ENCODE measurements around the gene EDA. TPM values are rescaled to one million over a fixed set of nuclear protein-coding genes. Genes with fewer than 3 reads are reported as not detected.

Gene EDA
- total RNA-seq, 2 donors from 2014 or later = 59.0 to 70.6 TPM

GRCh38 chrX:69900491-69900890 lies 284.6 kb downstream of the EDA start:
- peaks cover 10% of the 10 kb centered on the region for H3K4me1 Mint-ChIP-seq
- no peak overlapping the region for H3K27ac ChIP-seq (ENCODE audit: low read depth, low read length)
- H3K4me3 Mint-ChIP-seq = no peak overlapping the region
- no peaks in the 10 kb centered on the region for H3K36me3 ChIP-seq (ENCODE audit: control insufficient read depth, insufficient read depth, low read length)
- no peak for DNase-seq
- no peaks in the 10 kb centered on the region for H3K4me1 ChIP-seq (ENCODE audit: control insufficient read depth, insufficient read depth, low read length)
- no peaks in the 10 kb centered on the region for H3K36me3 Mint-ChIP-seq (ENCODE audit: low read depth)
- H3K9me3 ChIP-seq (ENCODE audit: control insufficient read depth, low read length) = no peaks in the 10 kb centered on the region
- H3K9ac ChIP-seq (ENCODE audit: extremely low read depth, low read length, poor library complexity, severe bottlenecking) = no peak overlapping the region
- peaks cover 16% of the 10 kb centered on the region for H3K9me3 Mint-ChIP-seq
- no peak overlapping the region for H3K27ac Mint-ChIP-seq
- H3K27me3 ChIP-seq (ENCODE audit: control insufficient read depth, insufficient read depth, low read length, poor library complexity, severe bottlenecking) = no peaks in the 10 kb centered on the region
- TF ChIP-seq CTCF (conservative IDR thresholded peaks at IDR 0.05) = no peak
- WGBS, 2 experiments (ENCODE audit: insufficient coverage in 1 of 2, insufficient read length in 1 of 2) = 100% methylated on average over 1 of the region's 1 CpG; no CpG with 5 or more reads in 1 of the 2 experiments
- H3K27me3 Mint-ChIP-seq (ENCODE audit: insufficient read depth) = no peaks in the 10 kb centered on the region
- H3K4me3 ChIP-seq (ENCODE audit: low read length) = no peak overlapping the region

GRCh38 chrX:69906447-69906846 lies 290.5 kb downstream of the EDA start:
- peaks cover 2% of the 10 kb centered on the region for H3K4me1 Mint-ChIP-seq
- H3K4me3 Mint-ChIP-seq = no peak overlapping the region
- Histone ChIP-seq H3K9ac (ENCODE audit: extremely low read depth, low read length, poor library complexity, severe bottlenecking) (no peak overlapping the region), H3K4me1 (ENCODE audit: control insufficient read depth, insufficient read depth, low read length) (no peaks in the 10 kb centered on the region), H3K27ac (ENCODE audit: low read depth, low read length) (no peak overlapping the region), H3K36me3 (ENCODE audit: control insufficient read depth, insufficient read depth, low read length) (peaks cover 11% of the 10 kb centered on the region), H3K27me3 (ENCODE audit: control insufficient read depth, insufficient read depth, low read length, poor library complexity, severe bottlenecking) (no peaks in the 10 kb centered on the region), H3K4me3 (ENCODE audit: low read length) (no peak overlapping the region), H3K9me3 (ENCODE audit: control insufficient read depth, low read length) (no peaks in the 10 kb centered on the region)
- no peak for DNase-seq
- no peak for TF ChIP-seq CTCF (conservative IDR thresholded peaks at IDR 0.05)
- no peaks in the 10 kb centered on the region for H3K27me3 Mint-ChIP-seq (ENCODE audit: insufficient read depth)
- peaks cover 40% of the 10 kb centered on the region for H3K9me3 Mint-ChIP-seq
- 94% methylated on average over 6 of the region's 8 CpGs; no CpG with 5 or more reads in 1 of the 2 experiments for WGBS, 2 experiments (ENCODE audit: insufficient coverage in 1 of 2, insufficient read length in 1 of 2)
- no peak overlapping the region for H3K27ac Mint-ChIP-seq
- no peaks in the 10 kb centered on the region for H3K36me3 Mint-ChIP-seq (ENCODE audit: low read depth)

GRCh38 chrX:69914781-69915180 lies 298.9 kb downstream of the EDA start:
- TF ChIP-seq CTCF (conservative IDR thresholded peaks at IDR 0.05) = no peak
- Histone ChIP-seq H3K4me3 (ENCODE audit: low read length) (no peak overlapping the region), H3K9ac (ENCODE audit: extremely low read depth, low read length, poor library complexity, severe bottlenecking) (no peak overlapping the region), H3K36me3 (ENCODE audit: control insufficient read depth, insufficient read depth, low read length) (peaks cover 18% of the 10 kb centered on the region), H3K27ac (ENCODE audit: low read depth, low read length) (no peak overlapping the region), H3K4me1 (ENCODE audit: control insufficient read depth, insufficient read depth, low read length) (no peaks in the 10 kb centered on the region), H3K9me3 (ENCODE audit: control insufficient read depth, low read length) (peaks cover 3% of the 10 kb centered on the region), H3K27me3 (ENCODE audit: control insufficient read depth, insufficient read depth, low read length, poor library complexity, severe bottlenecking) (no peaks in the 10 kb centered on the region)
- DNase-seq = no peak
- H3K27me3 Mint-ChIP-seq (ENCODE audit: insufficient read depth) = no peaks in the 10 kb centered on the region
- peaks cover 9% of the 10 kb centered on the region for H3K4me1 Mint-ChIP-seq
- H3K4me3 Mint-ChIP-seq = no peak overlapping the region
- no peak overlapping the region for H3K27ac Mint-ChIP-seq
- peaks cover 12% of the 10 kb centered on the region for H3K36me3 Mint-ChIP-seq (ENCODE audit: low read depth)
- H3K9me3 Mint-ChIP-seq = peaks cover 58% of the 10 kb centered on the region
